Measurements from ENCODE around the gene APOL5. TPM values are rescaled to one million over a fixed set of nuclear protein-coding genes. Genes with fewer than 3 reads are reported as not detected.
"Not testable (repeated sequence)": the region's sequence is repeated elsewhere in the genome, so short reads cannot be mapped to it uniquely, and the experiment has no call there.

Gene APOL5
- total and polyA plus RNA-seq, 2 experiments from 2014 or later: not detected

- Histone ChIP-seq H2AFZ (no peak overlapping the region), H3K36me3 (ENCODE audit: low read depth) (peaks cover 17% of the 10 kb centered on the region), H3K4me2 (ENCODE audit: unreplicated experiment) (no peak overlapping the region), H3K27ac (no peak overlapping the region), H3K4me3 (no peak overlapping the region), H3K27me3 (replicated peaks; ENCODE audit: insufficient read depth) (no peaks in the 10 kb centered on the region), H3K4me1 (ENCODE audit: insufficient read depth) (no peaks in the 10 kb centered on the region), H3K9me3 (ENCODE audit: low read depth) (no peaks in the 10 kb centered on the region), H3K9me2 (ENCODE audit: insufficient read depth) (no peaks in the 10 kb centered on the region), H3K79me2 (ENCODE audit: insufficient read depth) (no peaks in the 10 kb centered on the region), H4K20me1 (ENCODE audit: insufficient read depth) (no peaks in the 10 kb centered on the region), H3F3A (ENCODE audit: insufficient read depth) (no peaks in the 10 kb centered on the region), H3K9ac (no peak overlapping the region)
- DNase-seq: no peak
- TF ChIP-seq EZH2phosphoT487 (IDR thresholded peaks at IDR 0.05; ENCODE audit: insufficient read depth, low read depth) (no peak), EZH2 (IDR thresholded peaks at IDR 0.05; ENCODE audit: insufficient read depth, poor library complexity, severe bottlenecking) (no peak)
- 79 to 81% methylated on average over 7 of the region's 7 CpGs for WGBS, 2 experiments (ENCODE audit: low coverage in 1 of 2, low lambda C conversion rate in 2 of 2, missing lambda C conversion rate in 2 of 2)
- in situ Hi-C loops (cut with MboI): no loop called here
These were observed 16.8 kb downstream of the APOL5 start for GRCh38 chr22:35734517-35734827.

GRCh38 chr22:35735542-35735941 lies 17.9 kb downstream of the APOL5 start:
- Histone ChIP-seq H3K27ac (no peak overlapping the region), H3K79me2 (ENCODE audit: insufficient read depth) (no peaks in the 10 kb centered on the region), H3K4me2 (ENCODE audit: unreplicated experiment) (no peak overlapping the region), H3K4me3 (no peak overlapping the region), H3F3A (ENCODE audit: insufficient read depth) (0 out of 2 replicates have a peak, but pooled peaks cover 6% of the 10 kb centered on the region), H3K36me3 (ENCODE audit: low read depth) (peaks cover 17% of the 10 kb centered on the region), H3K4me1 (ENCODE audit: insufficient read depth) (peaks cover 3% of the 10 kb centered on the region; the same call in 1 of the 2 replicates), H2AFZ (no peak overlapping the region), H4K20me1 (ENCODE audit: insufficient read depth) (no peaks in the 10 kb centered on the region), H3K9me3 (ENCODE audit: low read depth) (no peaks in the 10 kb centered on the region), H3K27me3 (replicated peaks; ENCODE audit: insufficient read depth) (no peaks in the 10 kb centered on the region), H3K9ac (no peak overlapping the region), H3K9me2 (ENCODE audit: insufficient read depth) (no peaks in the 10 kb centered on the region)
- in situ Hi-C loops (cut with MboI): no loop called here
- no peak for TF ChIP-seq EZH2 (IDR thresholded peaks at IDR 0.05; ENCODE audit: insufficient read depth, poor library complexity, severe bottlenecking)
- TF ChIP-seq EZH2phosphoT487 (IDR thresholded peaks at IDR 0.05; ENCODE audit: insufficient read depth, low read depth): no peak
- DNase-seq: no peak
- WGBS, 2 experiments (ENCODE audit: low coverage in 1 of 2, low lambda C conversion rate in 2 of 2, missing lambda C conversion rate in 2 of 2): 79 to 84% methylated on average over 1 of the region's 1 CpG

- H3K36me3 ChIP-seq (ENCODE audit: low read depth): peaks cover 17% of the 10 kb centered on the region
- TF ChIP-seq EZH2phosphoT487 (IDR thresholded peaks at IDR 0.05; ENCODE audit: insufficient read depth, low read depth) (no peak), EZH2 (IDR thresholded peaks at IDR 0.05; ENCODE audit: insufficient read depth, poor library complexity, severe bottlenecking) (no peak)
- no peak overlapping the region for H3K9ac ChIP-seq
- H3K4me1 ChIP-seq (ENCODE audit: insufficient read depth): peaks cover 9% of the 10 kb centered on the region
- H3K9me2 ChIP-seq (ENCODE audit: insufficient read depth): no peaks in the 10 kb centered on the region
- no peaks in the 10 kb centered on the region for H3K9me3 ChIP-seq (ENCODE audit: low read depth)
- no peaks in the 10 kb centered on the region for H3K27me3 ChIP-seq (replicated peaks; ENCODE audit: insufficient read depth)
- no peak for DNase-seq
- WGBS, 2 experiments (ENCODE audit: low coverage in 1 of 2, low lambda C conversion rate in 2 of 2, missing lambda C conversion rate in 2 of 2): 94 to 96% methylated on average over 5 of the region's 5 CpGs
- no peaks in the 10 kb centered on the region for H3K79me2 ChIP-seq (ENCODE audit: insufficient read depth)
- H3K4me3 ChIP-seq: no peak overlapping the region
- H4K20me1 ChIP-seq (ENCODE audit: insufficient read depth): no peaks in the 10 kb centered on the region
- H3F3A ChIP-seq (ENCODE audit: insufficient read depth): peaks cover 12% of the 10 kb centered on the region; the same call in 1 of the 2 replicates
- H3K27ac ChIP-seq: no peak overlapping the region
- H2AFZ ChIP-seq: no peak overlapping the region
- H3K4me2 ChIP-seq (ENCODE audit: unreplicated experiment): no peak overlapping the region
- in situ Hi-C loops (cut with MboI): no loop called here
These were observed 18.5 kb downstream of the APOL5 start for GRCh38 chr22:35736166-35736565.

- Histone ChIP-seq H3K27ac (no peak overlapping the region), H2AFZ (no peak overlapping the region), H3K4me1 (ENCODE audit: insufficient read depth) (peaks cover 14% of the 10 kb centered on the region), H3K79me2 (ENCODE audit: insufficient read depth) (no peaks in the 10 kb centered on the region), H3K4me2 (ENCODE audit: unreplicated experiment) (no peak overlapping the region), H3K9me2 (ENCODE audit: insufficient read depth) (no peaks in the 10 kb centered on the region), H3F3A (ENCODE audit: insufficient read depth) (peaks cover 17% of the 10 kb centered on the region), H4K20me1 (ENCODE audit: insufficient read depth) (no peaks in the 10 kb centered on the region), H3K36me3 (ENCODE audit: low read depth) (peaks cover 17% of the 10 kb centered on the region), H3K9me3 (ENCODE audit: low read depth) (no peaks in the 10 kb centered on the region), H3K4me3 (no peak overlapping the region), H3K27me3 (replicated peaks; ENCODE audit: insufficient read depth) (no peaks in the 10 kb centered on the region), H3K9ac (no peak overlapping the region)
- in situ Hi-C loops (cut with MboI): no loop called here
- WGBS, 2 experiments (ENCODE audit: low coverage in 1 of 2, low lambda C conversion rate in 2 of 2, missing lambda C conversion rate in 2 of 2): 77 to 79% methylated on average over 11 of the region's 12 CpGs
- no peak for DNase-seq
- TF ChIP-seq EZH2 (IDR thresholded peaks at IDR 0.05; ENCODE audit: insufficient read depth, poor library complexity, severe bottlenecking) (no peak), EZH2phosphoT487 (IDR thresholded peaks at IDR 0.05; ENCODE audit: insufficient read depth, low read depth) (no peak)
These were observed 19.0 kb downstream of the APOL5 start for GRCh38 chr22:35736701-35737100.

GRCh38 chr22:35737886-35738285 lies 20.2 kb downstream of the APOL5 start:
- H3K9ac ChIP-seq: not testable (repeated sequence)
- 85 to 91% methylated on average over 6 of the region's 6 CpGs for WGBS, 2 experiments (ENCODE audit: low coverage in 1 of 2, low lambda C conversion rate in 2 of 2, missing lambda C conversion rate in 2 of 2)

More at GRCh38 chr22:35737886-35738285, 20.2 kb downstream of the APOL5 start:
- H2AFZ ChIP-seq; H3K4me2 ChIP-seq (ENCODE audit: unreplicated experiment); H3K27me3 ChIP-seq (replicated peaks; ENCODE audit: insufficient read depth); DNase-seq; H3K9me2 ChIP-seq (ENCODE audit: insufficient read depth); H3K27ac ChIP-seq; in situ Hi-C loops (cut with MboI); H3K79me2 ChIP-seq (ENCODE audit: insufficient read depth); H4K20me1 ChIP-seq (ENCODE audit: insufficient read depth); H3K9me3 ChIP-seq (ENCODE audit: low read depth); H3K4me3 ChIP-seq: not testable (repeated sequence)
- Histone ChIP-seq H3F3A (ENCODE audit: insufficient read depth) (peaks cover 29% of the 10 kb centered on the region), H3K4me1 (ENCODE audit: insufficient read depth) (peaks cover 25% of the 10 kb centered on the region), H3K36me3 (ENCODE audit: low read depth) (peaks cover 17% of the 10 kb centered on the region)

Data from GM23248 (cell line).